ENCODE data around the gene MCM10. TPM values are rescaled to one million over a fixed set of nuclear protein-coding genes. Genes with fewer than 3 reads are reported as not detected.

MCM10 gene
- total RNA-seq, 1 donor from 2014 or later, result 1.5 TPM

GRCh38 chr10:13189961-13190360 lies 28.6 kb downstream of the MCM10 start:
- no peak overlapping the region for H3K4me3 ChIP-seq (ENCODE audit: insufficient read depth, low read depth, low read length)
- H3K27me3 ChIP-seq (ENCODE audit: insufficient read depth, low read length), result no peaks in the 10 kb centered on the region
- Mint-ChIP-seq H3K27me3 (ENCODE audit: low read depth, unreplicated experiment) (no peaks in the 10 kb centered on the region), H3K9me3 (ENCODE audit: unreplicated experiment) (no peaks in the 10 kb centered on the region), H3K4me3 (ENCODE audit: unreplicated experiment) (no peak overlapping the region), H3K36me3 (ENCODE audit: low read depth, unreplicated experiment) (no peaks in the 10 kb centered on the region), H3K4me1 (ENCODE audit: low read depth, unreplicated experiment) (no peaks in the 10 kb centered on the region), H3K27ac (ENCODE audit: unreplicated experiment) (no peak overlapping the region)
- H3K9ac ChIP-seq (ENCODE audit: low read length), result no peak overlapping the region
- H2AFZ ChIP-seq (ENCODE audit: low read depth, low read length), result no peak overlapping the region
- no peak overlapping the region for H3K4me2 ChIP-seq (ENCODE audit: low read length)
- TF ChIP-seq EZH2 (IDR thresholded peaks at IDR 0.05; ENCODE audit: insufficient read depth, low read length) (no peak), CTCF (IDR thresholded peaks at IDR 0.05; ENCODE audit: insufficient read depth, low read depth, low read length) (no peak)
- H3K9me3 ChIP-seq (ENCODE audit: insufficient read depth, low read depth, low read length), result no peaks in the 10 kb centered on the region
- peaks cover 14% of the 10 kb centered on the region for H3K36me3 ChIP-seq (ENCODE audit: insufficient read depth, low read length)
- H3K79me2 ChIP-seq (ENCODE audit: insufficient read depth, low read length), result no peaks in the 10 kb centered on the region
- H3K27ac ChIP-seq (ENCODE audit: low read depth, low read length), result no peak overlapping the region
- FAIRE-seq (no peak), DNase-seq (ENCODE audit: low read depth) (no peak)
- H4K20me1 ChIP-seq (ENCODE audit: insufficient read depth, low read length), result no peaks in the 10 kb centered on the region
- H3K4me1 ChIP-seq (ENCODE audit: insufficient read depth, low read length), result no peaks in the 10 kb centered on the region

- Histone ChIP-seq H3K9ac (ENCODE audit: low read length) (no peak overlapping the region), H2AFZ (ENCODE audit: low read depth, low read length) (no peak overlapping the region), H3K36me3 (ENCODE audit: insufficient read depth, low read length) (peaks cover 14% of the 10 kb centered on the region), H3K4me1 (ENCODE audit: insufficient read depth, low read length) (no peaks in the 10 kb centered on the region), H4K20me1 (ENCODE audit: insufficient read depth, low read length) (no peaks in the 10 kb centered on the region), H3K79me2 (ENCODE audit: insufficient read depth, low read length) (no peaks in the 10 kb centered on the region), H3K4me2 (ENCODE audit: low read length) (no peak overlapping the region), H3K9me3 (ENCODE audit: insufficient read depth, low read depth, low read length) (no peaks in the 10 kb centered on the region), H3K27me3 (ENCODE audit: insufficient read depth, low read length) (no peaks in the 10 kb centered on the region), H3K27ac (ENCODE audit: low read depth, low read length) (no peak overlapping the region), H3K4me3 (ENCODE audit: insufficient read depth, low read depth, low read length) (no peak overlapping the region)
- TF ChIP-seq CTCF (IDR thresholded peaks at IDR 0.05; ENCODE audit: insufficient read depth, low read depth, low read length) (no peak), EZH2 (IDR thresholded peaks at IDR 0.05; ENCODE audit: insufficient read depth, low read length) (no peak)
- no peak for DNase-seq (ENCODE audit: low read depth)
- Mint-ChIP-seq H3K27me3 (ENCODE audit: low read depth, unreplicated experiment) (no peaks in the 10 kb centered on the region), H3K4me1 (ENCODE audit: low read depth, unreplicated experiment) (no peaks in the 10 kb centered on the region), H3K9me3 (ENCODE audit: unreplicated experiment) (no peaks in the 10 kb centered on the region), H3K36me3 (ENCODE audit: low read depth, unreplicated experiment) (no peaks in the 10 kb centered on the region), H3K27ac (ENCODE audit: unreplicated experiment) (no peak overlapping the region), H3K4me3 (ENCODE audit: unreplicated experiment) (no peak overlapping the region)
- FAIRE-seq, result no peak
Measured at GRCh38 chr10:13190816-13191215, 29.5 kb downstream of the MCM10 start.

GRCh38 chr10:13191362-13191761 lies 30.0 kb downstream of the MCM10 start:
- H3K36me3 ChIP-seq (ENCODE audit: insufficient read depth, low read length), result peaks cover 10% of the 10 kb centered on the region
- no peaks in the 10 kb centered on the region for H3K4me1 Mint-ChIP-seq (ENCODE audit: low read depth, unreplicated experiment)
- no peak overlapping the region for H3K9ac ChIP-seq (ENCODE audit: low read length)
- H3K27me3 Mint-ChIP-seq (ENCODE audit: low read depth, unreplicated experiment), result no peaks in the 10 kb centered on the region
- H3K4me3 Mint-ChIP-seq (ENCODE audit: unreplicated experiment), result no peak overlapping the region
- H3K27ac ChIP-seq (ENCODE audit: low read depth, low read length), result no peak overlapping the region
- no peak overlapping the region for H2AFZ ChIP-seq (ENCODE audit: low read depth, low read length)
- no peak overlapping the region for H3K4me2 ChIP-seq (ENCODE audit: low read length)
- H3K4me1 ChIP-seq (ENCODE audit: insufficient read depth, low read length), result no peaks in the 10 kb centered on the region
- no peak overlapping the region for H3K27ac Mint-ChIP-seq (ENCODE audit: unreplicated experiment)
- H3K36me3 Mint-ChIP-seq (ENCODE audit: low read depth, unreplicated experiment), result no peaks in the 10 kb centered on the region
- FAIRE-seq, result no peak
- no peaks in the 10 kb centered on the region for H4K20me1 ChIP-seq (ENCODE audit: insufficient read depth, low read length)
- no peak for DNase-seq (ENCODE audit: low read depth)
- no peak overlapping the region for H3K4me3 ChIP-seq (ENCODE audit: insufficient read depth, low read depth, low read length)
- no peaks in the 10 kb centered on the region for H3K9me3 Mint-ChIP-seq (ENCODE audit: unreplicated experiment)
- no peak for TF ChIP-seq EZH2 (IDR thresholded peaks at IDR 0.05; ENCODE audit: insufficient read depth, low read length)
- no peak for TF ChIP-seq CTCF (IDR thresholded peaks at IDR 0.05; ENCODE audit: insufficient read depth, low read depth, low read length)
- no peaks in the 10 kb centered on the region for H3K79me2 ChIP-seq (ENCODE audit: insufficient read depth, low read length)
- no peaks in the 10 kb centered on the region for H3K9me3 ChIP-seq (ENCODE audit: insufficient read depth, low read depth, low read length)
- no peaks in the 10 kb centered on the region for H3K27me3 ChIP-seq (ENCODE audit: insufficient read depth, low read length)
